Stimulated activated CD4-positive, alpha-beta T cell treated with anti-CD3 and anti-CD28 coated beads, Interleukin-2, amount 100 ng/mL, for 48 hours (primary cell): ENCODE data around the gene EHD1.
"Not testable (repeated sequence)": the region's sequence is repeated elsewhere in the genome, so short reads cannot be mapped to it uniquely, and the experiment has no call there.

Experiments used
- DNase-seq, 2 donors: peaks; one replicate each; pipeline ENCODE4 v3.0.0-alpha.2; 2020

EHD1 gene

DNA sequence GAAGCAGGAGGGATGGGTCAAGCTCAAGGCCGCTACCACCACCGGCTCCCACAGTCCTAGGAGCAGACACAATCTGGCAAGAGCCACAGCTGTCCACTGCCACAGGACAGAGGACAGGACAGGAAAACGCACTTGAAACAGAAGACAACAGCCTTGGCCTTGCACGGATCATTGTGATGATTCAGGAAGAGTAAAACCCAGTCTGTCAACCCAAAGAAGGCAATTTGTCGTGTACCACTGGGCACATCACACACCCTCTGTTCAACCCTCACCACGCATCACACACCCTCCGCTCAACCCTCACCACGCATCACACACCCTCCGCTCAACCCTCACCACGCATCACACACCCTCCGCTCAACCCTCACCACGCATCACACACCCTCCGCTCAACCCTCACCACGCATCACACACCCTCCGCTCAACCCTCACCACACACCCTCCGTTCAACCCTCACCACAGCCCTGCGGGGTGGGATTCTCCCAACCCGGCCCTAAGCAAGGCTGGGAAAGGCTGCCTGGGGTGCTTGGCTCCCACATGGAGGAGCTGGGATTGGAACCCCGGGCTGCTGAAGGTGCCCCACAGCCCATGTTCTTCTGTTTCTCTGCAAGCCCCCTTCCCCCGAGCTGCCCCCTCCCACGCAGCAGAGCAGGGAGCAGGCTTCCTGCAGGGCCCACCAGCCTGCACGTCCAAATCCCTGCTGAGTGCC is 22.7 kb downstream of the EHD1 start:
- no peak for DNase-seq

DNA sequence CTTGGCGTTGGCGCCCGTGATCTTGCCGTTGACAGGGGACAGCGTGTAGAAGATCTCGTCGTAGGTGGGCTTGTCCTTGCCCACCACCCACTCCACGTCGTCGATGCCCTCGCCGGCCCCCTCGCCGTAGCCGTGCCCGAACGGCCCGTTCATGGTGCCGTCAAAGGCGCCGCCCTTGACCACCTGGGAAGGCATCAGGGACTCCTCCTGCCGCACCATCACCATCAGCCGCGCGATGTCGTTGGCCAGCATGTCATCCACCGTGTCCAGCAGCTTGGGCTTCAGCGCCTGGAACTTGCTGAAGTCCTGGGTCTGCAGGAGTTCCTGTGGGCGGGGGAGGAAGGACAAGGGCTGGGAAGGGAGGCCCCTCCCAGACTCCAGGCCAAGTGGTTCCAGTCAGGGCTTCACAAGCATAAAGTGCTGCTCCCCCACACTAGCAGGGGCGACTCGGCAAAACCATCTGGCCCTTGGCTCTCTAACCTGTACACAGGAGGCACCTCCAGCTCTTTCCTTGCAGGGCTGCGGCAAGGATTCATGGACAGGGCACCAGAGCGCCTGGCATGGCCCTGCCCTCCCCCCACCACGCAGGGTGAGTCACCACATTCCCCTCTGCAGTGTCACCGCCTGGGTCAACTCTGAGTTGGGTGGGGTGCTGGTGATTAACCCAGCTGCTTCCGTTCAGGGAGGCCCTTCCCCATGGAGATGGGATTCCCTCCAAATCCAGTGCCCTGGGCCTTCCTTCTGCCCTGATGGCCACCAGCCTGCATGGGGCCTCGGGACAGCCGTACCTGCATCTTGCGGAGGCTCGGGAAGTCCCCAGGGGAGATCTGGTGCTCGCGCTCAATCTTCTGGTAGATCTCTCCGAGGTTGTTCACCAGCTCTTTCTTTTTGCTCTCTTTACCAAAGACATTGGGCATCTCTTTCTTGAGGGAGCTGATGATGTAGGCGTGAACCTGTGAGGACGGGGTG is 23.6 kb downstream of the EHD1 start:
- no peak for DNase-seq

DNA sequence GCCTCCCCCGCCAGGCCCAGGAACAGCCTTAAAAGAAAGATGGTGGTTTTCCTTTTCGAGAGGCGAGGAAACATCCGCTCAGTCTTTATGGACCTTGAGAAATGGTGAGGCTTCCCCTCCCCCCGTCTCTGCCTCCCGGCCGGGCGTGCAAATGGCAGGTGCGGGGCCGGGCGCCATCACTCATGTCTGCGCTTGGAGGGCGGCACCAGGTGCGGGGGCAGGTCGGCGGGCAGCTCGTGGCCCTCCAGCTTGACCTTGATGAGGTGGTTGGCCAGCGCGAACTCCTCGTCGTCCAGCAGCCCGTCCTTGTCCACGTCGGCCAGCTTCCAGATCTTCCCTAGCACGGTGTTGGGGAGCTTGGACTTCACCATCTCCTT is 24.3 kb downstream of the EHD1 start:
- no peak for DNase-seq

DNA sequence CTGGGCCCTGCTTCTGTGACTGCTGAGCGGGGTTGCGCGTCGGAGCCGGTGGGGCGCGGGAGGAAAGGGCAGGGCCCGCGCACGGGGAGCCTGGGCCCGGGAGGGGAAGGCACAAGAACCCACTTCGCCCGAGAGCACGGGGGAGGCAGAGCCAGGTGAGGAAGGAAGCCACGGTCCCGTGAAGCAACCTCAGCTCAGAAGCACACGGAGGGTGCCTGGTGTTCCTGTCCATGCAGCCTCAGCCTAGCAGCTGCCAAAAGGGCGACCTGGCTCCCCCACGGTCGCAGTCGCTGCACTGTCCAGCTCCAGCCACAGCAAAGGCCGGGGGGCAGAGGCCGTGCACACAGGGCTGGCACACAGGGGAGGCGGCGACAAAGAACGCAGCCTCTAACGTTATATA is 24.7 kb downstream of the EHD1 start:
- no peak for DNase-seq

GRCh38 chr11:64852804-64853509 is 25.5 kb downstream of the EHD1 start:
- no peak for DNase-seq

- no peak for DNase-seq
Observed at GRCh38 chr11:64851831-64852351, 26.5 kb downstream of the EHD1 start.

- no peak for DNase-seq
Observed at GRCh38 chr11:64850979-64851567, 27.3 kb downstream of the EHD1 start.

GRCh38 chr11:64849598-64850356 is 28.6 kb downstream of the EHD1 start:
- no peak for DNase-seq

GRCh38 chr11:64848826-64849597 is 29.4 kb downstream of the EHD1 start:
- no peak for DNase-seq

GRCh38 chr11:64848214-64848825 is 30.1 kb downstream of the EHD1 start:
- no peak for DNase-seq

- DNase-seq, result peak; percentile 96 to 98
Observed at GRCh38 chr11:64846998-64847666, 31.3 kb downstream of the EHD1 start.

GRCh38 chr11:64845776-64846129 is 32.7 kb downstream of the EHD1 start:
- DNase-seq, result not testable (repeated sequence)

DNA sequence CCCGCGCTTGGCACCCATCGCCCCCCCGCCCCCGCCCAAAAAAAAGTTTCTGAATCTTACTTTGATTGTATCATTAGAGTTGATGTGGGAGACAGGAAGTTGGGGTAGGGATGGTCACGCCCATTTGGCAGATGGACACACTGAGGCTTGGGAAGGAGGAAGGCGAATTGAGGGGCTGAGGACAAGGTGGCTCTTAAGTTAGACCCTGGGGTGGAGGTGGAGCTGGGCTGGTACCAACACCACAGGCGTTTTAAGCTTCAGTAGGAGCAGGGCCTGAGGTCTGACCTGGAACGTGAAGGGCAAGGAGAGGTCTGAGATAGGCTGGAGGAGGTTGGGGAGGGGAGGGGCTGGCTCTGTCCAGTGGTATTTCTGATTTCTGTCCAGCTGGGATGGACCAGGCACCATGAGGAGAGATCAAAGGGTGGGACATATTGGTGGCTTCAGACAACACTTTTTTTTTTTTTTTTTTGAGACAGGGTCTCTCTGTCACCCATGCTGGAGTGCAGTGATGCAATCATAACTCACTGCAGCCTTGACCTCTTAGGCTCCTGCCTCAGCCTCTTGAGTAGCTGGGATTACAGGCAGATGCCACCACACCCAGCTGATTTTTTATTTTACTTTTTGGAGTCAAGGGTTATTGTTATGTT is 33.2 kb downstream of the EHD1 start:
- no peak for DNase-seq

- DNase-seq, result no peak
Observed at GRCh38 chr11:64844330-64845128, 33.9 kb downstream of the EHD1 start, which contains the start of gene CDC42BPG. CDC42BPG (minus strand) TSS chr11:64844653; CDS start chr11:64844569, 84 bp downstream.

DNA sequence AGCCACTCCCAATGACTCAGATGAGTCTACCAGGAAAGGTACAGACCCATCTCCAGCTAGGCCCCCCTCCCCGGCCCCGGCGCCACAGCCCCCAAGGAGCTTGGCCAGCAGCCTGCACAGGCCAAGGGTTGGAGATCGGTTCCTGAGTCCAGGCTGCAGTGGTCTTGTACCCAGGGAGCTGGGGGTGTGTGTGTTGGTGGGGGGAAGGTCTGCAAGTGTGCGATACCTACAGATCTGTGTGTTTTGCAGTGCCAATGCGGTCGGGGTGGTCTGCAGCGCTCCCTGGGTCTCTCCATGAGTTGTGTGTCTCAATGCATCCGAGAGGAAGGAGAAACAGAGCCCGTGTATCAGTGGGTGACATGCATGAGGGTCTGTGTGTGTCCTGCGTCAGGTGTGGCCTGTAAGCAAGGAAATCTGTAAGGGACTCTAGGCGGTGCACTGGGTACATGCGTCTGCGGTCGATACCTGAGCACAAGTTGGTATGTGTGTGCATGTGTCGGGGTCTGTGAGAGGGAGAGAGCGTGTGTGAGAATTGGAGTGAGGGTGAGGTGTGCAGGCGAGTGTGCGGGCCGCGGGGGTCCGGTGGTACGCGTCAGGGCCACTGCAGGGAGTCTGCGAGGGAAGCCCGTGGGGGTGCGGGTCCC is 34.6 kb downstream of the EHD1 start:
- no peak for DNase-seq

GRCh38 chr11:64842851-64843685 is 35.4 kb downstream of the EHD1 start:
- no peak for DNase-seq

GRCh38 chr11:64842366-64842759 is 36.1 kb downstream of the EHD1 start:
- DNase-seq, result no peak
